Measurements from ENCODE around the gene DIAPH3. TPM values are rescaled to one million over a fixed set of nuclear protein-coding genes. Genes with fewer than 3 reads are reported as not detected.

DIAPH3 gene
- total RNA-seq, 2 donors from 2014 or later: 23.6 to 25.7 TPM

- no peaks in the 10 kb centered on the region for H3K27me3 Mint-ChIP-seq (ENCODE audit: insufficient read depth)
- peaks cover 23% of the 10 kb centered on the region for H3K36me3 ChIP-seq (ENCODE audit: control insufficient read depth, insufficient read depth, low read length)
- no peaks in the 10 kb centered on the region for H3K9me3 ChIP-seq (ENCODE audit: control insufficient read depth, low read length)
- H3K27ac ChIP-seq (ENCODE audit: low read depth, low read length): no peak overlapping the region
- H3K27ac Mint-ChIP-seq: no peak overlapping the region
- no peaks in the 10 kb centered on the region for H3K4me1 Mint-ChIP-seq
- no peak for TF ChIP-seq CTCF (conservative IDR thresholded peaks at IDR 0.05)
- DNase-seq: no peak
- H3K4me3 Mint-ChIP-seq: no peak overlapping the region
- H3K4me1 ChIP-seq (ENCODE audit: control insufficient read depth, insufficient read depth, low read length): no peaks in the 10 kb centered on the region
- H3K27me3 ChIP-seq (ENCODE audit: control insufficient read depth, insufficient read depth, low read length, poor library complexity, severe bottlenecking): no peaks in the 10 kb centered on the region
- no peak overlapping the region for H3K9ac ChIP-seq (ENCODE audit: extremely low read depth, low read length, poor library complexity, severe bottlenecking)
- H3K4me3 ChIP-seq (ENCODE audit: low read length): no peak overlapping the region
- no peaks in the 10 kb centered on the region for H3K9me3 Mint-ChIP-seq
- H3K36me3 Mint-ChIP-seq (ENCODE audit: low read depth): no peaks in the 10 kb centered on the region
Observed at GRCh38 chr13:59787679-59788078, 376.0 kb downstream of the DIAPH3 start.

GRCh38 chr13:59782696-59783095 lies 381.0 kb downstream of the DIAPH3 start:
- 93 to 95% methylated on average over 3 to 4 of the region's 4 CpGs for WGBS, 2 experiments (ENCODE audit: insufficient coverage in 1 of 2, insufficient read length in 1 of 2)
- no peaks in the 10 kb centered on the region for H3K27me3 Mint-ChIP-seq (ENCODE audit: insufficient read depth)
- H3K9me3 Mint-ChIP-seq: no peaks in the 10 kb centered on the region

GRCh38 chr13:59780058-59780457 lies 383.7 kb downstream of the DIAPH3 start:
- DNase-seq: no peak
- no peak for TF ChIP-seq CTCF (conservative IDR thresholded peaks at IDR 0.05)
- H3K9ac ChIP-seq (ENCODE audit: extremely low read depth, low read length, poor library complexity, severe bottlenecking): no peak overlapping the region
- no peak overlapping the region for H3K4me3 ChIP-seq (ENCODE audit: low read length)
- H3K27ac Mint-ChIP-seq: no peak overlapping the region
- H3K36me3 ChIP-seq (ENCODE audit: control insufficient read depth, insufficient read depth, low read length): peaks cover 20% of the 10 kb centered on the region
- H3K27ac ChIP-seq (ENCODE audit: low read depth, low read length): no peak overlapping the region
- H3K27me3 Mint-ChIP-seq (ENCODE audit: insufficient read depth): no peaks in the 10 kb centered on the region
- 99 to 100% methylated on average over 1 to 2 of the region's 2 CpGs for WGBS, 2 experiments (ENCODE audit: insufficient coverage in 1 of 2, insufficient read length in 1 of 2)
- H3K4me1 Mint-ChIP-seq: no peaks in the 10 kb centered on the region
- no peak overlapping the region for H3K4me3 Mint-ChIP-seq
- H3K36me3 Mint-ChIP-seq (ENCODE audit: low read depth): no peaks in the 10 kb centered on the region
- H3K27me3 ChIP-seq (ENCODE audit: control insufficient read depth, insufficient read depth, low read length, poor library complexity, severe bottlenecking): no peaks in the 10 kb centered on the region
- H3K4me1 ChIP-seq (ENCODE audit: control insufficient read depth, insufficient read depth, low read length): no peaks in the 10 kb centered on the region
- no peaks in the 10 kb centered on the region for H3K9me3 ChIP-seq (ENCODE audit: control insufficient read depth, low read length)
- H3K9me3 Mint-ChIP-seq: no peaks in the 10 kb centered on the region

More at GRCh38 chr13:59782696-59783095, 381.0 kb downstream of the DIAPH3 start:
- Histone ChIP-seq H3K9me3 (ENCODE audit: control insufficient read depth, low read length) (no peaks in the 10 kb centered on the region), H3K36me3 (ENCODE audit: control insufficient read depth, insufficient read depth, low read length) (peaks cover 25% of the 10 kb centered on the region), H3K4me1 (ENCODE audit: control insufficient read depth, insufficient read depth, low read length) (no peaks in the 10 kb centered on the region), H3K9ac (ENCODE audit: extremely low read depth, low read length, poor library complexity, severe bottlenecking) (no peak overlapping the region), H3K27ac (ENCODE audit: low read depth, low read length) (no peak overlapping the region), H3K4me3 (ENCODE audit: low read length) (no peak overlapping the region), H3K27me3 (ENCODE audit: control insufficient read depth, insufficient read depth, low read length, poor library complexity, severe bottlenecking) (no peaks in the 10 kb centered on the region)
- Mint-ChIP-seq H3K4me3 (no peak overlapping the region), H3K27ac (no peak overlapping the region), H3K4me1 (no peaks in the 10 kb centered on the region), H3K36me3 (ENCODE audit: low read depth) (no peaks in the 10 kb centered on the region)
- TF ChIP-seq CTCF (conservative IDR thresholded peaks at IDR 0.05): no peak
- DNase-seq: no peak

All from endodermal cell (in vitro differentiated cells).